Measurements from ENCODE around the gene FARP1. TPM values are rescaled to one million over a fixed set of nuclear protein-coding genes. Genes with fewer than 3 reads are reported as not detected.

Gene FARP1
- total and polyA plus RNA-seq, 10 of the 15 experiments (the other 5 are each of a cell fraction or from before 2014, with no cell fraction given) = 0.17 to 6.9 (median 0.68) TPM

GRCh38 chr13:98389319-98389718, 246.4 kb downstream of the FARP1 start:
- Histone ChIP-seq H3K36me3 (ENCODE audit: control insufficient read depth in 2 of 2, insufficient read depth in 2 of 2, low read length in 1 of 2) (no peaks in the 10 kb centered on the region; a peak in 1 of 4 replicates), H3K4me2 (ENCODE audit: control insufficient read depth, insufficient read depth) (no peak overlapping the region), H3K9ac (ENCODE audit: control insufficient read depth, insufficient read depth, low read length) (no peak overlapping the region), H3K4me3 (no peak overlapping the region), H3K27ac (ENCODE audit: control insufficient read depth, insufficient read depth) (no peak overlapping the region), H3K9me3 (replicated peaks; ENCODE audit: control insufficient read depth, insufficient read depth, low read length) (no peaks in the 10 kb centered on the region), H3K79me2 (ENCODE audit: control insufficient read depth, insufficient read depth, low read length) (no peaks in the 10 kb centered on the region), H4K20me1 (ENCODE audit: control insufficient read depth, insufficient read depth) (no peaks in the 10 kb centered on the region), H2AFZ (ENCODE audit: control insufficient read depth, low read depth, low read length) (no peak overlapping the region), H3K4me1 (ENCODE audit: control insufficient read depth, insufficient read depth, low read length) (no peaks in the 10 kb centered on the region), H3K27me3 (replicated peaks in 1 of 2; ENCODE audit: control insufficient read depth in 2 of 2, insufficient read depth in 2 of 2, low read length in 1 of 2) (no peaks in the 10 kb centered on the region; a peak in 1 of 4 replicates)
- ChIA-PET POLR2A (no interaction called here), RAD21 (ENCODE audit: unreplicated experiment) (no interaction called here), CTCF (no interaction called here), SMC1A (ENCODE audit: uncharacterized antibody, unreplicated experiment) (interaction anchor here (0.6 kb wide), 1 partner anchor 13 kb away, joined by 3 read pairs; no protein-coding TSS in a partner anchor)
- DNase-seq (ENCODE audit: low read depth, low spot score) (no peak), FAIRE-seq (no peak), ATAC-seq (no peak)
- WGBS (ENCODE audit: insufficient coverage, insufficient replicate concordance, low lambda C conversion rate, missing lambda C conversion rate) = 33% methylated on average over 9 of the region's 9 CpGs
- in situ Hi-C loops (cut with MboI) (no loop called here), intact Hi-C loops (cut with micrococcal nuclease; ENCODE audit: unreplicated experiment) (loop anchor here (10.0 kb wide), 1 partner anchor 245 kb away; the partner anchor contains the start of gene FARP1)
- no TSS peak for BruUV-seq (replicated peaks)
- TF ChIP-seq PRDM15 (CRISPR knock-in tag; IDR thresholded peaks at IDR 0.05) = no peak
- TF ChIP-seq RB1 (IDR thresholded peaks at IDR 0.05; ENCODE audit: borderline replicate concordance) = no peak
- no peak for TF ChIP-seq NBN (IDR thresholded peaks at IDR 0.05)
- TF ChIP-seq RAD21 (IDR thresholded peaks at IDR 0.05; ENCODE audit: insufficient read depth, low read depth, low read length) = no peak
- no peak for TF ChIP-seq CHD2 (IDR thresholded peaks at IDR 0.05; ENCODE audit: borderline replicate concordance, low read depth, low read length)
- TF ChIP-seq NFYB (IDR thresholded peaks at IDR 0.05; ENCODE audit: insufficient read depth, low read depth, low read length) = no peak
- TF ChIP-seq BACH1 (IDR thresholded peaks at IDR 0.05; ENCODE audit: borderline replicate concordance) = no peak
- TF ChIP-seq IRF5 (IDR thresholded peaks at IDR 0.05; ENCODE audit: borderline replicate concordance) = no peak
- TF ChIP-seq BCL11A (IDR thresholded peaks at IDR 0.05; ENCODE audit: low read depth, low read length) = no peak
- no peak for TF ChIP-seq HCFC1 (IDR thresholded peaks at IDR 0.05; ENCODE audit: low read length)
- no peak for TF ChIP-seq ATF3 (IDR thresholded peaks at IDR 0.05; ENCODE audit: borderline replicate concordance, extremely low read depth, low read depth, low read length)
- no peak for TF ChIP-seq POU2F2 (IDR thresholded peaks at IDR 0.05; ENCODE audit: borderline replicate concordance, low read depth, low read length)
